ENCODE data around the gene G3BP1. TPM values are rescaled to one million over a fixed set of nuclear protein-coding genes. Genes with fewer than 3 reads are reported as not detected.

The G3BP1 gene
- polyA plus RNA-seq, 1 donor from 2014 or later = 116 TPM

DNA sequence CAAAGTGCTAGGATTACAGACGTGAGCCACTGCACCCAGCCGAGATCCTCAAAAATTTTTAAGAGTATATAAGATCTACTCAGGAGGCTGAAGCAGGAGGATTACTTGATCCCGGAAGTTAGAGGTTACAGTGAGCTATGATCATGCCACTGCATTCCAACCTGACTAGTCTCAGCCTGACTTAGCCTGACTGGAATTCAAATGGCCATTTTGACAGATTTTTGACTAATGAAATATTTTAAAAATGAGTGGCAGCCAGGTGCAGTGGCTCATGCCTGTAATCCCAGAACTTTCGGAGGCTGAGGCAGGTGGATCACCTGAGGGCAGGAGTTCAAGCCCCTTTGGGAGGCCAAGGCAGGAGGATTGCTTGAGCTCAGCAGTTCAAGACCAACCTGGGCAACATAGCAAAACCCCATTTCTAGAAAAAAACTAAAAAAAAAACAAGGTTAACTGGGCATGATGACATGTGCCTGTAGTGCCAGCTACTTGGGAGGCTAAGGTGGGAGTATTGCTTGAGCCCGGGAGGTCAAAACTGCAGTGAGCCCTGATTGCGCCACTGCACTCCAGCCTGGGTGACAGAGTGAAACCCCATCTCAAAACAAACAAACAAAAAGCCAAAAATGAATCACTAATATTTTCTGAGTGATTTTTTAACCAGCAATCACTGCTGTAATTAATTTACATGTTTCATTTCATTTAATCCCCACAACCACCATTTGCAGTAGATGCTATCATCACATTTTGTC is 29.9 kb upstream of the G3BP1 start:
- H3K27me3 Mint-ChIP-seq = no peaks in the 10 kb centered on the region
- H3K4me1 Mint-ChIP-seq = peaks cover 14 to 25% (median 17%) of the 10 kb centered on the region in 3 donors
- H3K9me3 Mint-ChIP-seq = no peaks in the 10 kb centered on the region
- H3K4me3 Mint-ChIP-seq = no peak overlapping the region
- H3K27ac Mint-ChIP-seq = no peak overlapping the region
- H3K36me3 Mint-ChIP-seq = peaks cover 5% of the 10 kb centered on the region

DNA sequence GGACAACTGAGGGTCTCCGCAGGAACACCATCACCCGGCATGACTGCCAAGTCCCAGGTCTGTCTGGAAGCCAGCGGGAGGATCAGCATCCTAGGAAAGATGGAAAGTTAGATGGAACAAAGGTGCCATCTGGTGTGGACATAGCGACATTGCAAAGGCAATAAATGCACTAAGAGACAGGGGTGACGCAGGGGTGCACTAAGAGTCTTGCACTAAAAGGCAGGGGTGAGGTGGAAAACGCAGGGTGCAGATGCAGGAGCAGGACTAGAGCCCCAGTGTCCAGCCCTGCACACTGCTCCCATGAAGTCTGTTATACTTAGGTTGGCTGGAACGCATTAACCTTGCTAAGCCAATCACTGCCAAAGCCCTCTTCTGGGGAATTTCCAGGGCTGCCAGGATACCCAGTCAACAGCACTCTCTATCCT is 28.9 kb upstream of the G3BP1 start:
- no peaks in the 10 kb centered on the region for H3K36me3 Mint-ChIP-seq
- peak overlapping the region in 1 of 3 donors; percentile 82 for H3K27ac Mint-ChIP-seq
- H3K4me3 Mint-ChIP-seq = no peak overlapping the region
- no peaks in the 10 kb centered on the region for H3K27me3 Mint-ChIP-seq
- H3K9me3 Mint-ChIP-seq = no peaks in the 10 kb centered on the region
- peaks cover 14 to 26% (median 17%) of the 10 kb centered on the region in 3 donors for H3K4me1 Mint-ChIP-seq

DNA sequence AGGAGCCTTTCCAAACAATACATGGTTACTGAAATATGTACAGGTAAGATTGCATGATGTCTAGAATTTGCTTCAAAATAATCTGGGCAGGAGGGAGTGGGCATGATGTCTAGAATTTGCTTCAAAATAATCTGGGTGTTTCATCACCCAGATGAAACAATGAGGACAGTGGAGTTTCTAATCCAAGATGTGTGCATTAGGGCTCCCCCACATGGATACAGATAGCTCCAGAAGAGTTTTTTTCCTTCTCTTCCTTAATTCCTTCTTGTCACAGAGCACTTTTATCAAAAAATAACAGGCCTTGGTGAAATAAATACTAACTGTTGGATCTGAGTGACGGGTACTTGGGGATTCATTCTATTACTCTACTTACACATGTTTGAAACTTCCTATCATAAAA is 28.2 kb upstream of the G3BP1 start:
- Mint-ChIP-seq H3K27ac (peak overlapping the region in 2 of 3 donors; percentile 18 to 42), H3K4me1 (peaks cover 14 to 26% (median 17%) of the 10 kb centered on the region in 3 donors), H3K27me3 (no peaks in the 10 kb centered on the region)

DNA sequence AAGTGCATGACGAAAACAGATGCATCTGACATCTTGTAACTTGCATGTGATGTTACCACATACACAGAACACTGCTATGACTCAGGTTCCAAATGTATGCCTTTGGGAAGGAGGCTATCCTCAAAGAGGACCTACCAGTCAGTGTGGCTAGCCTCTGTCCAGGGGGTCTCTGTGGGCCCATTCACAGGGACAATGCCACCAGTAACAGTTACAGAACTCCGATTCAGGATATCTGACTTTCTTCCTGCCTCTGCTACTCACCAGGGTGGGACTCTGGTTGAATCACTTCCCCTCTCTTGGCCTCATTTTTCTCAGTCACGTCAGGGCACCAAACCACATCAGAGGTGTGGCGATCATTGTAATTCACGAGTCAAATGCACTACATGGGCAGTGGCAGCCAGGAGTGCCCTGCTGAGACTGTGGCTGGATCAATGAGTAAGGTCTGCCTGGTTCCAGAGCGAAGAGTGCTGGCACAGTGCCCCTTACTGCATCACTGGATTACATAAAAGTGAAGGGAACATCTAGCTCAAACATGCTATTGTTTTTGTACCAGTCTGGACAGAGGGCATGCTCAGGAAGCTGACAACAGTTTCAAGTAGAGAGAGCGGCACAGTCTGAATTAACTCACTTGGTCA is 26.6 kb upstream of the G3BP1 start:
- Mint-ChIP-seq H3K27me3 (no peaks in the 10 kb centered on the region), H3K4me3 (peak overlapping the region in 2 of 4 donors; percentile 33 to 39), H3K9me3 (no peaks in the 10 kb centered on the region), H3K36me3 (peaks cover 2% of the 10 kb centered on the region), H3K27ac (peak overlapping the region; percentile 5 to 92 (median 74)), H3K4me1 (peaks cover 20 to 29% (median 24%) of the 10 kb centered on the region in 3 donors)

More for the DNA sequence above, 28.2 kb upstream of the G3BP1 start:
- H3K9me3 Mint-ChIP-seq = no peaks in the 10 kb centered on the region
- H3K4me3 Mint-ChIP-seq = no peak overlapping the region
- H3K36me3 Mint-ChIP-seq = no peaks in the 10 kb centered on the region

DNA sequence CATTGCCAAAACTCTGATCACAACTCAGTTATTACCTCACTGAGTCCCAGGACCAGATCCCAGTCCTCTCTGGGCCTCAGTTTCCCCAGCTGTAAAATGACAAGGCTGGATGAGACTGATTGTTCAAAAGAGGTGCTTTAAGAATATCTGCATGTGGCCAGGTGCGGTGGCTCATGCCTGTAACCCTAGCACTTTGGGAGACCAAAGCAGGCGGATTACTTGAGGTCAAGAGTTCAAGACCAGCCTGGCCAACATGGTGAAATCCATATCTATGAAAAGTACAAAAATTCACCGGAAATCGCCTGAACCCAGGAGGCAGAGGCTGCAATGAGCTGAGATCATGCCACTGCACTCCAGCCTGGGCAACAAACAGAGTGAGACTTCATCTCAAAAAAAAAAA is 21.6 kb upstream of the G3BP1 start:
- H3K36me3 Mint-ChIP-seq = peaks cover 6% of the 10 kb centered on the region
- peak overlapping the region in 3 of 4 donors; percentile 9 to 87 (median 80) for H3K4me3 Mint-ChIP-seq
- H3K27me3 Mint-ChIP-seq = no peaks in the 10 kb centered on the region
- peak overlapping the region; percentile 93 to 97 (median 96) for H3K27ac Mint-ChIP-seq
- H3K4me1 Mint-ChIP-seq = peaks cover 14 to 30% (median 15%) of the 10 kb centered on the region in 3 donors
- no peaks in the 10 kb centered on the region for H3K9me3 Mint-ChIP-seq

DNA sequence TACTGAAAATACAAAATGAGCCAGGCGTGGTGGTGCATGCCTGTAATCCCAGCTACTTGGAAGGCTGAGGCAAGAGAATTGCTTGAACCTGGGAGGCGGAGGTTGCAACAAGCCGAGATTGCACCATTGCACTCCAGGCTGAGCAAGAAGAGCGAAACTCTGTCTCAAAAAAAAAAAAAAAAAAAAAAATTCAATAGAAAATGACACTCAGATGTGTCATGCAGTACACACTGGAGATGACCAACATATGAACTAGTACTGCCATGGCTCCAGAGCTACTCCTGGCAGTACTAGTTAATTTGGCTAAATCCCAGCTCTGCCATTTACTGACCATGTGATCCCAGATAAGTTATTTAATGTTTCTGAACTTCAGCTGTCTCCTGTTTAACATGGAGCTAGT is 20.7 kb upstream of the G3BP1 start:
- peak overlapping the region in 1 of 4 donors; percentile 60 for H3K4me3 Mint-ChIP-seq
- H3K27ac Mint-ChIP-seq = peak overlapping the region; percentile 51 to 93 (median 63)
- H3K36me3 Mint-ChIP-seq = peaks cover 6% of the 10 kb centered on the region

DNA sequence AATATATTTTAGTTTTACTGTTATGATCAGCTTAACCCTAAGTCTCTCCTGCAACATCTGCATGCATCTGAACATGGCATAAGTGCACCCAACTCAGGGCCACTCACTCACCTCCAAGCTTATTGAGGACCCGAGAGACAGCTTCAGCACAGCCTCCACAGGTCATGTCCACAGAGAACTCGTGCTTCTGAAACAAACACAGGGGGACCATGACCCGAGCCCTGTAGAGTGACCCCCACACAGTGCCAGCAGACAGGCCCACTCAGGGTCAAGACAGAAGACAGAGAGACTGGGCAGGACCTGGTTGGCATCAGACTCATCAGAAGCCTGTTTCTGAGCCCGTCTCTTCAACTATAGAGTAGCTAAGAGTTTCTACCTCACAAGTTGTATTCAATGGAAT is 20.2 kb upstream of the G3BP1 start:
- Mint-ChIP-seq H3K36me3 (peaks cover 6% of the 10 kb centered on the region), H3K4me3 (peak overlapping the region in 1 of 4 donors; percentile 60), H3K27ac (peak overlapping the region; percentile 51 to 63 (median 63)), H3K9me3 (no peaks in the 10 kb centered on the region), H3K4me1 (peaks cover 12 to 30% (median 26%) of the 10 kb centered on the region in 3 donors), H3K27me3 (no peaks in the 10 kb centered on the region)

More for the DNA sequence above, 20.7 kb upstream of the G3BP1 start:
- Mint-ChIP-seq H3K4me1 (peaks cover 10 to 30% (median 21%) of the 10 kb centered on the region in 3 donors), H3K9me3 (no peaks in the 10 kb centered on the region), H3K27me3 (no peaks in the 10 kb centered on the region)

DNA sequence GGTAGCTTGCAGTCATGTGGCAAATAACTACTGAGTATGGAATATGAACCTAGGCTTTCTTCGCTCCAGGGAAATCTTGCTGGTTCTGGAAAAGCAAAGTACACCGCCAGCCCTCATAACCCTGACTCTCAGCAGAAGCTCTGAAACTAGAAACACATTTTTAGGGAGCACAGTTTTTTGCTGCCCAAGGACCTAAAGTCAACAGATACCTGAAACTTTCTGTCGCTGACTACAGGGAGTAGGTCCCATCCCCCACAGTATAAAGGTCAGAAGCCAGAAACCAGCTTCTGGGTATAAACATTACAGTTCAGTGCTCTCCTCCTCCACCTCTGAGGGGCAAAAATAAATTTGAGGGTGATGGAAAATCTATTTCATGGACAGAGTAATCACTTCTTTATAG is 16.4 kb upstream of the G3BP1 start:
- peaks cover 21 to 37% (median 36%) of the 10 kb centered on the region in 3 donors for H3K4me1 Mint-ChIP-seq
- H3K27ac Mint-ChIP-seq = peak overlapping the region in 2 of 3 donors; percentile 34 to 69
- H3K36me3 Mint-ChIP-seq = peaks cover 4% of the 10 kb centered on the region
- no peaks in the 10 kb centered on the region for H3K27me3 Mint-ChIP-seq
- peak overlapping the region in 2 of 4 donors; percentile 32 to 44 for H3K4me3 Mint-ChIP-seq
- no peaks in the 10 kb centered on the region for H3K9me3 Mint-ChIP-seq

DNA sequence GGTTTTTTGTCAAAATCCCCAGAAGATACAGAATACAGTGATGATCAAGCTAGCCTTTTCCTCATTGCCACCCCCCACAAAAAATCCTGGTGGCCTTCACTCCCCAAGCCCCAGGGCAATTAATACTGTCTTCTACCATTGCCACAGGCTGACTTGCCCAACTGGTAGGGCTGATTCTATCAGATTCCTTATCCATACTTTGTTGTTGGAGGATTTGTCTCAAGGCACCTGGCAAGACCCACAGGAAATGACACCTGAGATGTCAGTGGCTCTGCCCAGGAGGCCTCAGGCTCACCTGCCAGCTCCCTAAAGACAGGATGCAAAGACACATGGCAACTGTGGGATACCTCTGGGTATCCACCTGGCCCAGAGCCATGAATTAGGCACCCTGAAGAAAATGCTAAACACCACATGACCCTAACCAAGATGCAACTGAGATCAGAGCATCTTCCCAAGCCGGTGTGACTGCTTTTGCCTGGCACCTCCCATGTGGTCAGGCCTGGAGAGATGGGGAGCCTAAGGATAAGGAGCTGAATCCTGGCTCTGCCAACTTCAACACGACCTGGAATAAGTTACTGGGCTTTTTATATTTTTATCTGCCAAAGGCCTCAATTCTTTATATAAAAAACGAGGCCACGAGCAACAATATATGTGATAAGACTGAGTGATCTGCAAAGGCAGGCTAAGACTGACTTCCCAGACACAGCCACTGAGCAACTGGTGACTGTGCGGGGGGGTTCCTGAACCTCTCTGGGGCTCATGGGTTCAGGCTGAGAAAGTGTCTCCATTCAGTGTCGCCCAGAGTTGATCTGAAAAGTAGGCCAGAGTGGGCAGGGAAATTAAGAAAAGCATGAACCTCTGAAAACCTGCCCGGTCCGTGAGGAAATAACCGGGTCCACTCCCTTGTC is 14.3 kb upstream of the G3BP1 start:
- Mint-ChIP-seq H3K27ac (peak overlapping the region; percentile 89 to 93 (median 93)), H3K9me3 (no peaks in the 10 kb centered on the region), H3K4me1 (peaks cover 21 to 36% (median 33%) of the 10 kb centered on the region in 3 donors), H3K4me3 (peak overlapping the region; percentile 90 to 97 (median 94)), H3K27me3 (no peaks in the 10 kb centered on the region), H3K36me3 (peaks cover 4% of the 10 kb centered on the region)

DNA sequence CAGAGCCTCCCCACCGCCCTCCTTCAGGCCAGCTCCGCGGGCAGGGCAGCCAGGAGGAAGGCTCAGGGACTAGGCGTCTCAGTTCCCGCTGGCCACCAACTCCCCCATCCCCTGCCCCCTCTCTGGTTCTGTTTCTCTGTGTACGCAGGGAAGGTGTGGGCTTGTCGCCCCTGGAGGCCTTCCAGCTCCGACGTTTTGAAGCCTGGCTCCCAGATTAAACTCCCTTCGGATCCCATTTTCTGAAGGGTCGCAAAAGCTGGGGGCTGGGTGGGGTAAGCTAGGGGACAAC is 13.7 kb upstream of the G3BP1 start:
- H3K4me1 Mint-ChIP-seq = peaks cover 21 to 30% (median 30%) of the 10 kb centered on the region in 3 donors
- no peaks in the 10 kb centered on the region for H3K27me3 Mint-ChIP-seq
- H3K27ac Mint-ChIP-seq = peak overlapping the region; percentile 89 to 93 (median 93)
- no peaks in the 10 kb centered on the region for H3K9me3 Mint-ChIP-seq
- peak overlapping the region; percentile 90 to 97 (median 94) for H3K4me3 Mint-ChIP-seq
- peaks cover 4% of the 10 kb centered on the region for H3K36me3 Mint-ChIP-seq

DNA sequence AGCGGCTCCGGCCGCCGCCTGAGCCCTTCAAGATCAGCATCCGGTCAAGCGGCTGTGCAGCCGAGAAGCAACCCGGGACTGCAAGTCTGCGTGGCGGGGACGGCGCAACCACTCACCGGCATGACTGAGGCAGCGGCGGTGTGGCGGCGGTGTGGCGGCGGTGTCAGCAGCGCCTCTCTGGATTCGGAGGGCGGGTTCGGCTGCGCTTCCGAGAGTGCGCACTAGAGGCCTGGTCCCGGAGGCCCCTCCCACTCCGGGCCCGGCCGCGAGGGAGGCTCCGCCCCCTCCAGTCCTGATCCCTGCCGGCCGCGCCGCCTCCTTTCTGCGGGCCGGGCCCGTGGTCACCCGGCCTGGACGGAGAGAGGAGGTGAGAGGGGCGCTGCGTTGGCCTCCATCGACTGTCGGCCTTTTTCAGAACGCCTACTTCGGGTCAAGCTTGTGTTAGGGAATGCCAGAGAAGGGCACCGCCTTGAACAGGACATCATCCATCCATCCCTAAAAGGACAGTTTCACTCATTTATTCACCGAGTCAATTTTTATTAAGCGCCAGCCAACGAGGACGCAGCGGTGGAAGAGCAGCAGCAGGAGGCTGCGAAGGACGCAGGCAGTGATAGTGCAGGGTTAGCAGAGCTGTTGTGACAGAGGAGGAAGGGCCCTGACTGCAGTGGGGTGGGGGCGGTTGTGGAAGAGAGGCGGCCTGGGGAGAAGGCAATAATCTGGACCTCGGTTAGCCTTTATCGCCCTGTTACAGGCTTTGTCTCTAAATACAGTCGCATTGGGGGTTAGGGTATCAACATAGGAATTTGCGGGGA is 13.1 kb upstream of the G3BP1 start, which contains the start of gene ATOX1:
TSS of gene ATOX1 (minus strand) at position 202 of the 812 bp plus-strand sequence. CDS start at position 122, 80 bp downstream.
- Mint-ChIP-seq H3K4me1 (peaks cover 21 to 30% (median 30%) of the 10 kb centered on the region in 3 donors), H3K27ac (peak within 1 kb of the TSS; percentile 89 to 93 (median 93)), H3K36me3 (peaks cover 2% of the 10 kb centered on the region), H3K4me3 (peak within 1 kb of the TSS; percentile 90 to 97 (median 94)), H3K9me3 (no peaks in the 10 kb centered on the region), H3K27me3 (no peaks in the 10 kb centered on the region)

DNA sequence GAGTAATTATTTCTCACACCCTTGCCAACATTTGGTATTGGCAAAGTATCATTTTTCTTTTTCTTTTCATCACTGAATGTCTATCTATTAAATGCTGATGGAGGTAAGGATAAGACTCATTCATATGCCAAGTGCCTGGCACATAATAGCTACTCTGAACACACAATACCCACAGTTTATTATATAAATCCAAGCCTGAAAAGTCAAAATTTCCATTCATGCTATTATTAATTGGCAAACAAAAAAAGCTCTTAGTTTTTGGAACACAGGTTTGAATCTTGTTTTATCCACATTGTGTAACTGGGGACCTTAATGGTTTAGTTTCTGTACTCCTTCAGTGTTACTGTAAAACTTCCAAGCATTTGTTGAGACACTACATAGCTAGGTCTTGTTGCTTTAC is 7.0 kb upstream of the G3BP1 start:
- H3K36me3 Mint-ChIP-seq = no peaks in the 10 kb centered on the region
- H3K4me1 Mint-ChIP-seq = peaks cover 2 to 3% (median 3%) of the 10 kb centered on the region in 3 donors
- peak overlapping the region in 1 of 4 donors; percentile 32 for H3K4me3 Mint-ChIP-seq
- H3K9me3 Mint-ChIP-seq = no peaks in the 10 kb centered on the region
- no peak overlapping the region for H3K27ac Mint-ChIP-seq
- no peaks in the 10 kb centered on the region for H3K27me3 Mint-ChIP-seq

DNA sequence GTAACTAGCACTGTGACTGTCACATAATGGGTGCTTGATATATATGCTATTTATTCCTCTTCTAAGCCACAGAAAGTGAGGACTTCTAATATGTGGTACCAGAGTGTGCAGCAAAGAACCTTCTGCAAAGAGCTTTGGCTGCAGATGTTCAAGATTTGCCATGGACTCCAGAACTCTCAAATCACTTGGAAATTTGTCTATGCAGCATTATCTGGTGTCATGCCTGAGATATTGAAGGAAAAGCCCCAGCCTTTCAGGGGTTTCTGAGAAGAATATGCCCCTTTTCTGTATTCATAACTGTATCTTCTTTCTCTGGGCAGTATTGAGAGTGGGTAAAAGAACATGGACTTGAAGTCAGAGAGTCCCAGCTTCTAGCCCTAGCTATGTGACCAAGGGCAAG is 4.8 kb upstream of the G3BP1 start:
- no peaks in the 10 kb centered on the region for H3K36me3 Mint-ChIP-seq
- no peak overlapping the region for H3K27ac Mint-ChIP-seq
- peaks cover 3 to 6% (median 4%) of the 10 kb centered on the region in 3 donors for H3K4me1 Mint-ChIP-seq
- no peak overlapping the region for H3K4me3 Mint-ChIP-seq
- H3K27me3 Mint-ChIP-seq = no peaks in the 10 kb centered on the region
- H3K9me3 Mint-ChIP-seq = no peaks in the 10 kb centered on the region
